GOT3 (cell line): ENCODE results near the gene C17orf113.
"Not testable (repeated sequence)": the region's sequence is repeated elsewhere in the genome, so short reads cannot be mapped to it uniquely, and the experiment has no call there.

ENCODE experiments used
- DNase-seq: peaks from one replicate; lab custom pipeline; 2025; ENCODE audit warnings: mixed read lengths; lab: John Stamatoyannopoulos, UW

The C17orf113 gene

DNA sequence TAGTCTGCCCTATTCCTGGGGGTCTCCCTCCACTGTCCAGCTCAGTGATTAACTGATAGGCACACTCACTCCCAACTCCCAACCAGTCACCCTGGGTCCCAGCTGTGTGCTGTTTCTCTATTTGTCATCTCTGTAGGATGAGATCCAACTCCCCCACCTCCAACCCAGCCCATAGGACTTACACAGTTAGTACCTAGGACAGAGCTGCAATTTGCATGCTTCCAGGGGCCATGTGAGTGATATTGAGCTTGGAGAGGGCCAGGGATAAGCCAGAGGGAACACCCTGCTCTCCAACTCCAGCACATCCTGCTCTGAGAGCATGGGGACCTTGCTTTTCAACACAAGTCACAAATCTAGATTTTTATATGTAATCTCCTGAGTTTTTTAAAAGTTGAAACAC, 8.8 kb downstream of the C17orf113 start:
- DNase-seq = no peak

DNA sequence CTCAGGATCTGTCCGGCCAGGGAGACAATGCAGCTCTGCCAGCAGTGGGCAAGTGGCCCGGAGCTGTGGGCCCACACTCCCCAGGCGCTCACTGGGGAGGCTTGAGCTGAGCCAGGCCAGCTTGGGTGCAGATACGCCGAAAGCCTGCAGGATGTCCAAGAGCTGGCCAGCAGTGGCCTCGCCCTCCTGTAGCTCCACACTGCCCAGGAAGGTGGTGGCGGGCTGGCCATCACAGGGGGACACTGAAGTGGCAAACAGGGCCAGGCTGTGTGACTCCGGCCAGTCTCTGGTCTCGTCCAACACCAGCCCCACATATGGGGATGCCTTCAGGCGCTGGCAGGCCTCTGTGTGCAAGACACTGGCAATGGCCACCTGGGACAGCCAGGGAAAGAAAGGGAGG, 9.6 kb downstream of the C17orf113 start:
- DNase-seq = no peak

DNA sequence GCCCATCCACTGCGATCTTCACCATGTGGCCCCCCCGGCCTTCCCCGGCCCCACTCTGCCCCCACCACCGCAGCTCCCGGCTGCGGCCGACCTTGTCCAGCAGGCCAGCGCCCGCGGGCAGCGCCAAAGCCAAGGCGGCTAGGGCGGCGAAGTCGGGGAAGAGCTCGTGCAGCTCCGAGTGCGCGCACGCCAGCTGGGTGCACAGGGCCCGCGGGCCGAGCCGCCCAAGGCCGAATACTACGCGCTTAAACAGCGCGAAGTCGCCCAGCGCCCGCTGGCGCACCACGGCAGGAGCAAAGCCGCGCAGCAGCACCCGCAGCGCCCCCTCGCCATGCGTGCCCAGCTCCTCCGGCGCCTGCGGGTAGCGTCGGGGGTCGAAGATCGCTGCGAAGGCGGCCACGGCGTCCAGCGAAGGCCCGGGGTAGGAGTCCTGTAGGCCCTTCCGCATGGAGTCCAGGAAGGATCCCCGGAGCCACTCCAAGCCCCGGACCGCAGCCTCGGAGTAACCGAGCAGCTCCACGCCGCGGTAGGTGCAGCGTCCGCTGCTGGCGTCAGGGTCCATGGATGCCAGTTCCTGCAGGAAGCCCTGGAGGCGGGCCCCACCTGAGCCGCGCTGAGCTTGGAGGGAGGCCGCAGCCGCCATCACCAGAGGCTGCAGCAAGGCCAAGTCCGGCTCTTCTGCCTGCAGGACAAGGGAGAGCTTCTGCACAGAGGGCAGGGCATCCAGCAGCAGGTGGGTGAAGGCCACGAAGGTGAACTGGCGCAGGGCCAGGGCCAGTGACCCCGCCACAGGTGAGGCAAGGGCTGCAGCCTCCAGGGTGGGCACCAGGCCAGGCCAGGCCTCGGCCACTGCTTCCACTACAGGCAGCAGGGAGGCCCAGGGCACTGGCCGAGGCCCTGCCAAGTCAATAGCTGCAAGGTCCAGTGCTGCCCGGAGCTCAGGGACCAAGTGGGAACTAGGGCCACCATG, 10.3 kb downstream of the C17orf113 start:
- no peak for DNase-seq

DNA sequence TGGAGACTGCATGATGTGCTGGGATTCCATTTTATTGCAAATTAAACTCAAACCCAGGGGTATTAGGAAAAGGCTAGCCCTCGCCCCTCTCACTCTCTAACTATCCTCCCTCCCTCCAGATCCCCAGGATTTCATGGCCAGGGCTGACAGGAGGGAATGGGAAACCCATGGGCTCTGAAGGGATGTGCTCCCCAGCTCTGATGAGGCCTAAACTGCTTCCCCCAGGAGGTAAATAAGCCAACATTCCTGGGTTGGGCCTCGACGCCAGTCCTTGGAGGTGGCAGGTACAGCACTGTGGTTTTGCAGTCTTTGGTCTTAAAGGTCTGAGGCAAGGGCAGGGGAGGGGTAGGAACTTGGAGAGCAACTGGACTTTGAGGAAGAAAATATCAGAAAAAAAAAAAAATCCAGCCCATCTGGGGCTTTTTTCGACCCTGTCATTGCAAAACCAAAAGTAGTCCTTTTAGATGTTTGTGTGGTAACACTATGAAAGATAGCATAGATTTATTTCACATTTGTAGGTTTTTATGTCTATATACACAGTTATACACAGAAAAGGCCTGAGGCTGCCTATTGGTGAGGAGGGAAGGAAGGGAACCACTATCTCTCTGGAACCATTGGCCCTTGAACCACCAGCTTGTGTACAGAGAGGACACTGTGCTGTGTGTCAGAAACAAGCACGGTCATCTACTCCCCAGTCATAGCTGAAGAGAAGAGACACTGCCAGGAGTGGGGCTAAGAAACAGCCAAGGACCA, 12.0 kb downstream of the C17orf113 start:
- DNase-seq = no peak

DNA sequence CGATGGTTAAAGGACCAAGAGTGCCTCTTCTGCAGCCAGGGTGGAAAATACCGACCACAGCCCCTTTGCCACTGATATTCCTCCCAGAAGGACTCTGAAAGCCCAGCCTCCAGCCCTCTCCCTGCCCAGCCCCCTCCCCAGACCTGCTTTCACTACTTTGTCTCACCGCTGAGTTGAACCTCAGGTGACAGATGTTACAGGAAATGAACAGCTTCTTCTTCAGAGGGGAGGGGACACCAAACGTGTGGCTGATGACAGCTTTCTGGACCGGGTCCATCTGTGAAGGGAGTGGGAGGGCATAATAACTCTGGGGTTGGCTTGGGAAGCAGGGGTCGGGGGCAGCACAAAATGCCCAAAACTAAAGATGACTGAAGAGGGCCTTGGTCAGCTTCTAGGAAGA, 16.3 kb downstream of the C17orf113 start:
- no peak for DNase-seq

DNA sequence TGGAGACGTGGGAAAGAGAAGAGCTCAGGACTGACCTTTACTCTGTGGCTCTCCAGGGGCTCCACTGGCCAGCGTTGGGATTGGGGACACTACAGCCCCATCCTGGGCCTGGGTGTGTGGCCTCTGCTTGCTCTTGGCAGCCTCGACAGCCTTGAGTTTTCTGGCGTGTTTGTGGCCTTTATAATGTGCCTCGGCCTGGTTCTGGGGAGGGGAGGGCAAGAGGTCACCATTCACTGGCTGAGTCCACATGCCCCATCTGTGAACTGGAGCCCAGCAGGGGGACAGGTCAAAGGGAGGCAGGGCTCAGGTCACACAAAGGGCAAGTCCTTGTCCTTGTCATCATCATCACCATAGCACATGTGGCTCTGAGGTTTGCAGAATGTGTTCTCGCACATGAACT, 18.8 kb downstream of the C17orf113 start:
- no peak for DNase-seq

DNA sequence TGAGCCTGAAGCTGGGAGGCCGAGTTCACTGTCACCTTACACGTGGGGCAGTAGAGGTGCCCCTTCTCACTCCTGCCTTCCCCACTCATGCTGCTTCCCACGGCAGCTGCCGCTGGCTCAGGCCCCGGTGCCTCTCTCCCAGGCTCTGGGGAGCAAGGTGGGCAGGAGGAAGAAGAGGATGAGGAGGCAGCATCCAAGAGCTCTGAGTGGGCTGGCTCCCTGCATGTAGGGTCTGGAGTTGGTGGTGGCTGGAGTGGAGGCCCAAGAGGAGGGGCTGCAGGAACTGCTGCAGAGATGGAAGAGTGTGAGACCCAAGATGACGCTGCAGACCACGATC, 21.6 kb downstream of the C17orf113 start:
- DNase-seq = no peak

DNA sequence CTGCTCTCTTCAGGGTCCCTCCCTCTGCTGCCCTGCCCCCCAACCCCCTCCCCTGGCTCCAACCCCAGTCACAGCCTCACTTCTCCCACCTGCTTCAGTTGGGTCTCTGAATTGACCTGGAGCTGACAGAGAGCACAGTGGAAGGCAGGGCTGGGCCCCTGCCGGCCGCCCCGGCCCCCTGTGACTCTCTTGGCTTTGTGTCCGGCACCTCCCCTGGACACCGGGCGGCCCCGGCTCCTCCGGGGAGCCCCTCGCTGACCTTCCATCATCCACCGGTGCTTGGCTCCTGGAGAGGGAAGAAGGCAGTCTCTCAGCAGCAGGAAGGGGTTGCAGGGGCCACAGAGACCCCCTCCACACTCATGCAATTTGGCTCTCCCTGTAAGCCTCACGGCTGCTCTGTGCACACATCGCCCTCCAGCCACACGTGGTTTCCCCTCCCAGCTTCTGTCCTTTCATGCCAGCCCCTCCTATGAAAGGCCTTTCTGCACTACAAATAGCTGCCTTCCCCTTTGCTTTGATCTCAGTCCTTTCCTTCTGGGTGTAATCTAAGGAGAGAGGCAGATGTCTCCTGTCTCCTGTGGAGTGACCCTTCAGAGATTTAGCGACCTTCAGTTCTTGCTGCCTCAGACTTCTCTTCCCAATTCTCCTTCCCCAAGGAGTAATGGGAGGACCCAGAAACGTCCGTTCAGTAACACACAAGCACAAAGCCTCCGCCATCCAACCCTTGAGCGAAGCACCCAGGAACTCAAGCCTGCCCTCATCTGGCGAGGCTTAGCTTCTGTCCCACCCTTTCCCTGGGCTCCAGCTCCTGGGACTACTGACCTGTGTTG, 22.2 kb downstream of the C17orf113 start:
- no peak for DNase-seq

DNA sequence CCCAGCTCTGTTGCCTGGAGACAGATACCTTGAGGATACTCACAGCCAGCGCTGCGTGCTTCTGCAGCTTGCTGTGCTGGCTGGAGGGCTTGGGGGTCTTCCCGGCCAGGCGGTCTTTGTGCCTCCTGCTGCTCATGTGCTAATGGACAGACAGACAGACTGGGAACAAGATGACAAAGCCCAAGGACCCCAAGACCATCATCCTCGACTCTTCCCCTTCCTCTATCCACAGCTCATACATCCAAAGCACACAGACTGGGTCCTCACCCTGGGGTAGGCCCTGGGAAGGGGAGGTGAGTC, 22.9 kb downstream of the C17orf113 start:
- no peak for DNase-seq

DNA sequence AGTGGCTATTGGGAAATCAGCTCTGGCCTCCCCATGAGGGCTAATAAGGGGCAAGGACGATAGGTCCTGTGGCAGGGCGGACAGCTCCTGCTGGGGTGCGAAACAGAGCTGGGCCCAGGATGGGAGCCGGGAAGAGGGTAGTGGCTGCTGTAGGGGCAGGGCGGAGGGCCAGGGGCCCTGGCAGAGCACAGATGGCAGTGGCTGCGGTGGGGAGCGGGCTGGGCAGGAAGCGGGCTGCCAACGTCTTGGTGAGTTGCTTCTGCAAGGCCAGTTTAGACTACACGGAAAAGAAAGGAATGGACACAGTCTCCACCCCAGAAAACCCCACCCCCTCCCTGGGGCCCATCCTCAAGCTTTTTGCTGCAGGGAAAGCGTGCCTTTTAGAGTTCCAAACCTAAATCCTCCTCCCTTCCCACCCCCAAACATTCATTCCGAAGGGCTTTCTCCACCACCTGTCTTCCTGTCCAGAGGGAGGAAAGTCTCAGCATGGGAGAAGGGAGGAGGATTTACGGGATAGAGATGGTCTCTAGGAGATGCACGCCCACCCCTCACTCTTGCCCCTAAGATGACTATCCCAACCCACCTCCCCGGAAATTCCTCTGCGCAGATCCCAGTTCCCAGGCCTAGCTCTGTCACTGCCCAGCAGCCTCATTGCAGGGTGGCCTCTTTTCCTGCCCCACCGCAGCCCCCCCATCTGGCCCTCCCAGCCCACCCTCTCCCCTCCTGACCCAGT, 23.4 kb downstream of the C17orf113 start:
- DNase-seq = no peak

DNA sequence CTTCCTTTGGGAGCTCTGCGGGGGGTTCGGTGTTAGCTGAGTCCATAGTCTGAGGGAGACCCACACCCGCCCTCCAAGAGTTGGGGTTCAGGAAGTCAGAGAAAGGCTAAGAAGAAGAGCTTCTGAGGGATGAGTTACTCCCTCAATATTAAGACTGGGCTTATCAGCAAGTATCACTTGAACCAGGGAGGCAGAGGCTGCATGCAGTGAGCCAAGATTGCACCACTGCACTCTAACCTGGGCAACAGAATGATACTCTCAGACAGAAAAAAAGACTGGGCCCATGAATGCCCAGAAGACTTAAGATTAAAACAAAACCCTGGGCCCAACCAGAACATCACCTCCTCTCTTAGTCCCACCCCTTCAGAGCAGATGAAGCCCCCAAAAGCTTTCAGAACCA, 24.5 kb downstream of the C17orf113 start:
- no peak for DNase-seq

DNA sequence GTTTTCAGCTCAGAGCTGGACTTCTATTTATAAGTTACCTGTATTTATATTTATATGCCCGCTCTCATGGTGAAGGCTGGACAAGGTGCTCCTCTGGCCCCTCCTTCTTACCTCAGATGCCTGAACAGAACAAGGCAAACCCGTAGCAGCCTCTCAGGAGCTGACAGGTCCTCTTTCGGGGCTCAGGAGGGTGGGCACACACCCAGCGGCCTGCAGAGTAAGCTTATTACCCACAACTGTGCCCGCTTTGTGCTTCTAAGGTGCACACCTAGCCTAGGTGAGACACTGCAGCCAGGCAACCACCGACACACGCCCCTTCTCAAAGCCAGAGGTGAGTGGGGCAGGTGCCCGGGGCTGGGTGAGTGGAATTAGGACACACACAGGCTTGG, 25.2 kb downstream of the C17orf113 start:
- DNase-seq = no peak

DNA sequence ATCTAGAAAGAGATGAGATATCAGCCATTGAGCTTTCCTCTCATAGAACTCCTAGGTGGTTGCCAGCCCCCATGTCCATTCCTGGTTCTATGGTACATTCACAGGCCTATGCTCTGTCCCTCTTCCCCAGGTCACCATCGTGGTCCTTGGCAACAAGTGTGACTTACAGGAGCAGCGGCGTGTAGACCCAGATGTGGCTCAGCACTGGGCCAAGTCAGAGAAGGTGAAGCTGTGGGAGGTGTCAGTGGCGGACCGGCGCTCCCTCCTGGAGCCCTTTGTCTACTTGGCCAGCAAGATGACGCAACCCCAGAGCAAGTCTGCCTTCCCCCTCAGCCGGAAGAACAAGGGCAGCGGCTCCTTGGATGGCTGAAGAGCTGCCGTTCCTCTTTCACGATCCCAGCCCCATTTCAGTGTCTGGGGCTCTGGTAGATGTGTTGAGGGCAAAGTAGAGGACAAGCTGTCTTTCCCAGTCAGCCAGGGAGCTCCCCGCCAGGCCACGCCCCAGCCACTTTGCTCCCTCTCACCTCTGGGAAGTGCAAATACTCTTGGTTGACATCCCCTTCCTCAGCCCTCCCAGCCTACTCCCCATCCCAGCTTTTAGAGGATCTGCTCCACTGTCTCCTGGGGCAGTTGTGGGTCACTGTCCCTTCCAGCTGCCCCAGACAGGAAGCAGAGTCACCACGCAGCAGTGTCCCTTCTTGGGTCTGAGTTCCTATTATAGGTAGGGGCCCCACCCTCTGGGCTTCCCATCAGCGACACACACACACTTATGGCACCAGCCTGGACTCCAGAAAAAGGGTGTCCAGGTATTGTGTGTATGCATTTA, 26.7 kb downstream of the C17orf113 start:
- DNase-seq = no peak

DNA sequence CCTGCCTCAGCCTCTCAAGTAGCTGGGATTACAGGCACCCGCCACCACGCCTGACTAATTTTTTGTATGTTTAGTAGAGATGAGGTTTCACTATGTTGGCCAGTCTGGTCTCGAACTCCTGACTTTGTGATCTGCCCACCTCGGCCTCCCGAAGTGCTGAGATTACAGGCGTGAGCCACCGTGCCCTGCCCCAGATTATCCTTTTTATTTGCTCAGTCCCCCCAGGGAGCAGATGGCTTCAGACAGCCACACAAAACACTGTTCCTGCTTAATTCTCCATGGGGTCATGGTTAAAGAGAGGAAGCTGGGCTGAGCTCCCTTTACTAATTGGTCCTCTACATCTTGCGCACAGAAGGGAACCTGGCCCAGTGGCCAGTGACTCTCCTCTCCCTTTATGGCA, 29.6 kb downstream of the C17orf113 start:
- DNase-seq = not testable (repeated sequence)

DNA sequence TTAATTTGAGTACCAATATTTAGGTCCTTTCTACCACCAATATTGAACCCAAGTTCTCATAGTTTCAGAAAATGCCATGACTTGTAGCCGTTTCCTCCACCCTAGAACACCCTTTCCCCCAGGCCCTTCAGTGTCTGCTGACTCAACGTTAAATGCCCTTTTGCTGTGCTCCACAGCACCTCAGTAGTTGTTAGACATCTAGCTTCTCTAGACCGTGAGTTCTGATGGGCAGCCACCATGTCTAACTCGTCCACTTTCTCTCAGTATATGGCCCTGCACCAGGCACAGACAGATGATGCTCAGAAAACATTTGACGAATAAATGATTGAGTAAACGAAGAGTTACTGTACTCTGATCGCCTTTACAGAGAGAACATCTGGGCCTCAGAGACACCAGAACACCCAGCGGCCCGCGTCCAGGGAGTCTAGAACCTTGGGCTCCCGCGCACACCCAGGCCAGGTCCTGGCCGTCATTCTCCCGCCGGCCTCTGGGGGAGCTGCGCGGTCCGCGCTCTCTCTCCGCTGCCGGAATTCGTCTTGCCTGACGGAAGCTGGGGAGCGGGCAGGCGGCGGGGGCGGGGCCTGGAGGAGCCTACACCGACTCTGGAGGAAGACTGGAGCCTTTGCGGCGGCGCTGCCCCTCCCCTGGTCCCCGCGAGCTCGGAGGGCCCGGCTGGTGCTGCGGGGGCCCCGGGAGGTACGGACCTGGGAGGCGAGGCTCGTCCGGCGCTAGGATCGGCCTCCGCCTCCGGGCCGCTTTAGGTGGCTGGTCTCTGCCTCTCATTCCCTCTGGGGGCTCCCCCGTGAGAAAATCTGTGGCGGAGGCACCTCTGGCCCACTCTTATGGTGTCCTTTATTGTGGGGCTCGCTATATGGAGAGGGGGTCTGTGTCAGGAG, 30.6 kb downstream of the C17orf113 start, which contains the start of gene NKIRAS2:
Gene NKIRAS2 (plus strand): TSS at position 582 of the 896 bp plus-strand sequence. CDS start 1,488 bp downstream, outside the sequence.
- peak; percentile 76 for DNase-seq

DNA sequence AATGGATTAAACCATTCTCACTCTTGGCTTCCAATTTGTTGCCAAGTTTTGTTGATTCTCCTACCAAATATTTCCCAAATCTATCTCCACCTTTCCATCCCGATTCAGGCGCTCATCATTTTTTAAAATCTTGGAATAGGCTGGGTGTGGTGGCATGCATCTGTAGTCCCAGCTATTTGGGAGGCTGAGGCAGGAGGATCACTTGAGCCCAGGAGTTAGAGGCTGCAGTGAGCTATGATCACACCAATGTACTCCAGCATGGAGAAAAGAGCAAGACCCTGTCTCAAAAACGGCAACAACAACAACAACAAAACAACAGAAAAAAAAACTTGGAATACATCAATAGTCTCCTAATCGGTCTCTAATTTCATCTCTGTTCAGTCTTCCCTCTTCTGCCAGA, 31.4 kb downstream of the C17orf113 start:
- no peak for DNase-seq

DNA sequence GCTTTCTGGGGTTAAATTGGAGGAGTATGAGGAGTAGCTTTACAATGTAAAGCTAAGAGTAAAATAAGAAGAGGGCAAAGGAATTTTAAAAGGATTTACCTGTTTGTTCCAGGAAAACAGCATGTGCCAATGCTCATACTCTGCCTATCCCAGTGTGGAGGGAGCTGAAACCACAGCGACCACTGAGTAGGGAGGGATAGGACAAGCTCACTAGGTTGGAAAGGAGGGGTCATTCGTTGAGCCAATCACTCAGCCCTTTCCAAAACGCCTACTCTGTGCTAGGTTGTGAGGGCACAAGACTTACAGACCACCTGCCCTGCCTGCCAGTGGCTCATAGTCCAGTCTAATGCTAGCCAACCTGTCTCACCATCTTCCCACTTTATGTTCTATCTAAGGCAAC, 32.1 kb downstream of the C17orf113 start:
- no peak for DNase-seq

DNA sequence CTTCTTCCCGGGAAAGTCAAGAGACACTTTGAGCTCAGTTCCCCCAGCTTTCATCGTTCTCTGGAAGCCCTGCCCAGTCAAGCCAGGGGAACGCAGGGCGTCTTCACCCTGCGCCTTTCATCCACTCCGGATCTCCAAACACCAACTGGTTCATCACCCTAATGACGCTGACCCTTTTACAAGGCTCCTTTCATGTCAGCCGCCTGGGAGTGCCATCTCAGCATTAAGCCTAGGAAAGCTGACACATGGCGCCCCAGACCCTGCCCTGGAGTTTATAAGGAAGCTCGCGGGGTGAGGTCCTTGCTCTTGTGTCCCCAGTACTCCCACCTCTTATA, 32.6 kb downstream of the C17orf113 start:
- no peak for DNase-seq

DNA sequence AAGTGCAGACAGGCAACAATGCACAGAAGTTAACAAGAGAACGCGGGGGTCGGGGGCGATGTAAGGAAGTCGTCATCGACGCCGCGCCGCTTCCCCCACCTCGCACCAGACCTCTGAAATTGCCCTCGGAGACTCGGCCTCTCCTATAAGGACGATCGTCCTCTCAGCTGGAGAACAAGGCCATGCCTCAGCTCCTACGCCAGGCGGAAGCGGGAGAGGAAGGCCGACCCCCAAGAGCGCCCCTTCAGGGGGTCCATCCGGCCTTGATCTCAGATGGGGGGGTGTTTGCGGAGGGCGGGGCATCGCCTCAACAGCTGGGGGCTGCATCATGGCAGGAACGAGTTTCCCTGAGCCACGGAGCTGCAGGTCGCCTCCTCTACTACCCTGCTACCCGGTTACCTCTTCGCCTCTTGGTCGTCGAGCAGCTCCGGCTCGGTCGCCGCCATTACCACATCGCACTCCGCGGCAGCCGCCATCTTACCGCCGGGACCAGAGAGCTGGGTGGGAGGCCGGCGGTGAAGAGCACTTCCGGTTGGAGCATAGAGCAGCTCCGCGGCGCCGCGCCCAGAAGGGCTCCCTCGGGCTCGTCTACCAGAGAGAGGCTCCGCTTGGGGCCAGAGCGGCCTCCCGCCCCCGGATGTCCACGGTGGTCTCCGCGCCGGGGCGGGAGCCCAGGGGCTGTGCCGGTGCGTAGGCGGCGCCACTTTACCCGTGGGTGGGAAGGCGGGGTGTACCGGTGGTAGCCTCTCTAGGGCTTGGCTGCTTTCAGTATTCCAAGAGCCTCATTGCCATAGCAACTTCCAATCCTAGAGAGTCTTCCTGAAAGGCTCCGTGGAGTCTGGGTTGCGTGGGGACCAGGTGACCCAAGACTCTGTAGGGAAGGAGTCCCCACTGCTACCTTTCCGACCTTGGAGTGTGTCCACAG, 33.2 kb downstream of the C17orf113 start, which contains the start of gene DNAJC7:
Gene DNAJC7 (minus strand): TSS at position 499 of the 925 bp plus-strand sequence. CDS start 23 bp downstream, at position 476.
- peak; percentile 56 for DNase-seq
